Measurements from ENCODE around the gene HS6ST2. TPM values are rescaled to one million over a fixed set of nuclear protein-coding genes. Genes with fewer than 3 reads are reported as not detected.

HS6ST2 gene
- total RNA-seq, 1 donor from 2014 or later: not detected

GRCh38 chrX:132807411-132808030 is 150.9 kb downstream of the HS6ST2 start:
- no peak for DNase-seq (ENCODE audit: low spot score)

DNA sequence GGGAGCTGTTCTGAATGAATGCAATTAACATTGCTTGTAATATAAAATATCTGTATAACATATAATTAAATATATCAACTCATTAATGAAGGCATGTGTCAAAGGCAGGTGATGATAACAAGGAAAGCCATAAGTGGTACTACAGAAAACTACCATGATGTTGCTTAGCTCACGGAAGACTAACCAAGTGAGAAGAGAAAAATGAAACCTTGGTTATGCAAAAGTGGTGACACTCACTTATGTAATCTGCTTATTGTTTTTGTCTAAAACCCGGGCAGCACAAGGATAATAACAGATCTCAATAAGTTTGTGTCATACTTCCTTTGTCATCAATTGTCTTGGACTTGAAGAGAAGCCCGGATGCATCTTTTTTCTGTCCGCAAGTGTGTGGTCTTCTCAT is 156.4 kb downstream of the HS6ST2 start:
- DNase-seq (ENCODE audit: low spot score) (no peak), ATAC-seq (no peak)

More at GRCh38 chrX:132807411-132808030, 150.9 kb downstream of the HS6ST2 start:
- no peak for ATAC-seq

DNA sequence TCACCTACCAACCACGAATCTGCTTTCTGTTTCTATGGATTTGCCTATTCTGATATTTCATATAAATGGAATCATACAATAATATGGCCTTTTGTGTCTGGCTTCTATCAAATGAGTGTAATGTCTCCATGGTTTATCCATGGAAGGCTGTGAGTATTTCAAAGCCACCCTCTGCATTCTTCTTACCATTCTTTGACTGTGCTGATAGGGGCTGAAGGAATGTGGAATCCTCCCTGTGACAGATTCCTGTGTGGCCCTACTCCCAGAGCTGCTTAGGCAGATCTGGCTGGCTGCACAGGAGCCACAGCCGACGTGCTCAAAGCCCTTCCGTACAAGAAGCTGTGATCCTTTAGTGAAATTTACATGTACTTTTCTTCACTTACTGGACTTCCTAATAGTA is 163.2 kb downstream of the HS6ST2 start:
- DNase-seq (ENCODE audit: low spot score): no peak
- no peak for ATAC-seq

GRCh38 chrX:132791714-132792113 is 166.7 kb downstream of the HS6ST2 start:
- DNase-seq (ENCODE audit: low spot score) (no peak), ATAC-seq (no peak)

DNA sequence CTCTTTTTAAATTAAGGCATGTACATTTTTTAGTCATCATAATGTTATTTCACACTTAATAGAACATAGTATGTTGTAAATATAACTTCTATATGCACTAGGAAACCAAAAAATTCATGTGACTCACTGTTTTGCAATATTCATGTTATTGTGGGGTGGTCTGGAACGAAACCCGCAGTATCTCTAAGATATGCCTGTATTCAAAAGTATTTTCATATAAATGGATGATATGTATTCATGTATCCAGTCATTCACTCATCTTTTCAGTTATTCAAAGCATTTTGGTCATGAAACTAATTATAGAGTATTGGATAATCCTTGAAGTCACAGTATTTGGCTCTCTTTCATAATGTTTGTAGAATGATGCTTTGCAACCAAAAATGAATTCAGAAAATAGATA is 168.1 kb downstream of the HS6ST2 start:
- DNase-seq (ENCODE audit: low spot score) (no peak), ATAC-seq (no peak)

DNA sequence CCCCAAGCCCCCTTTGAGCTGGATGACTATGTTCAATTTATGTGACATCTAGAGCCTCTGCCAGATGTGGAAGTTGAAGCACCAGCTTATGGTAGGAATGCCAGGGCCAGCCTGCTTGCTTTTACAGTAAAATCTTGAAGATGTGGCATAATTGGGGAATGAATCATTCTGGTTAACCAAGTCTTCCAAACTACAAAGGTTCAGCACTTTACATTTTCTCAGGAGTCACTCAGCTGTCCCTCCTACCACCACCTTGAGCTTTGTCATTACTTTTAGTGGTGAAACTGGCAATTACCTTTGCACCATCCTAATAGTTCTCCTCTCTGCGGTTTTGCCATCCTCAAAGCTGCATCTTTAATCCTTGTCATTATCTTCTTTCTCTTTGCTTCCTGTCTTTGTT is 172.2 kb downstream of the HS6ST2 start:
- DNase-seq (ENCODE audit: low spot score): no peak
- no peak for ATAC-seq

DNA sequence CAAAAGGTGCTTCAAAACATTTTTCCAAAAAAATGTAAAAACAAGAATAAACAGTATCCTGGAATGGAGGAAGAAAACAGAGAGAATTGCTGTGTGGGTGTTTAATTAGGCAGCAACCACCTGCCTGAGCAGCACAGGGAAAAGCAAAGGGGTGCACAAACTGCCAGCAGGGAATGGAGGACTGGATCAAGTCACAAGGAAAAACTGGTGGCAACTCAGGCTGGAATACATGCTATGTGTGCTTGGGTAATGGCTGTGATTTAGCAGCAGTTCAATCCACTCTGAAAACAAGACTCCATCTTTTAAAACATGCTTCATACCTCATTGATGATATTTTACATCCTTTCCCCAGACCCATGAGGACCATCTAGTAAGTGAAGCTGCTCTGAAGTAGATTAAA is 179.5 kb downstream of the HS6ST2 start:
- ATAC-seq: no peak
- no peak for DNase-seq (ENCODE audit: low spot score)

- ATAC-seq: no peak
Observed at GRCh38 chrX:132776486-132777210, 181.8 kb downstream of the HS6ST2 start.

DNA sequence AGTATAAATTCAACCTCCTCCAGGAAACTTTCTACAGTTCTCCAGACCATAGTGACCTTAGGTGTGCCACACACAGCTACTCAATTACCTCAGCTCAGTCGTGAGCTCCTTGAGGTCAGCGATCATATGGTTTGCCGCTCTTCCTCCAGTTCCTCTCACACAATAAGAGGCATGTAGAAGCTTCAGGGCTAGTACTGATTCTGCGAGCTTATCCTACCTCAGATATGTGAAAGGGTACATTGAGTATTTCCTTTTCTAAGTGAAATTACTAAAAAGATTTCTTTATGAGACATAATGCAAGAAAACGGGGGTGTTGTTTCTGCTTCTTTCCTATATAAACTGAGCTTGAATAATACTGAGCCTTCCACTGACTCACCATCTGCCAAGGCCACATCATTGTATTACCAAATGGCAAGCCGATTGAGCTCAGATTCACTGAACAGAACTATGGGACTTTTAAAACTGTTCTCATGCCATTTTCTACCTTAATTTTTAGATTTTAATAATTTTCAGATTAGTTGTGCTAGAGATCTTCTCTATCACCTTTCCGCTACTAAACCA is 183.1 kb downstream of the HS6ST2 start:
- no peak for DNase-seq (ENCODE audit: low spot score)
- no peak for ATAC-seq

More at GRCh38 chrX:132776486-132777210, 181.8 kb downstream of the HS6ST2 start:
- DNase-seq (ENCODE audit: low spot score): no peak

DNA sequence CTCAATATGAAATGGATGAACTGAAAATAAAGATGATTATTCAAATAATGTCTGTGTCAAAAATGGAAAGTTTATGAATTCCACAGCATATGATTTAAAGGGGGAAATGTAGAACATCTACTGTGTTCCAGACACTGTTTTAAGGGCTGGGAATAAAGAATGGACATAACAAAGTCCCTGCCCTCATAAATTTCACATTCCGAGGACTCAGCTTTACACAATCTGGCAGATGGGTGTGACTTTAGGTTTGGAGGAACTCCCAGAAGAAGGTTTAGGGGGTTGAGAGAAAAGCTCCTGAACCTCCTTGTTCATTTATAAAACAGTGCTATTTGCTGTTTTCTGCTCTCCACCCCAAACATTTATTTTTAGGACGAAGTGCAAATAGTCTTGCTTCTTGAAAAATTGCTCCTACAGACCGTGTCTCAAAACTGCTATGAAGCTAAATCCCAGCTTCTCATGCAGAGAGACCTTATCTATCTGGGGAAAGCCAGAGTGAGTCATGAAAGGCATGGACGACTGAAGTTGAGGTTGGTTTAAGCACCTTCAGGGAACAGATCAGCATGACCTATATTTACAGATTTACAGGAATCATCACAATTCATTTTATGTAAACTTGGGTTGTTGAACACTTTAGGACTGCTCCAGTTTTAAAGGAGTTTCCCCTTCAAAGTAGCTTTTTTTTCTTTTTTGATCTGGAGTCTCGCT is 184.3 kb downstream of the HS6ST2 start:
- ATAC-seq (no peak), DNase-seq (ENCODE audit: low spot score) (no peak)

DNA sequence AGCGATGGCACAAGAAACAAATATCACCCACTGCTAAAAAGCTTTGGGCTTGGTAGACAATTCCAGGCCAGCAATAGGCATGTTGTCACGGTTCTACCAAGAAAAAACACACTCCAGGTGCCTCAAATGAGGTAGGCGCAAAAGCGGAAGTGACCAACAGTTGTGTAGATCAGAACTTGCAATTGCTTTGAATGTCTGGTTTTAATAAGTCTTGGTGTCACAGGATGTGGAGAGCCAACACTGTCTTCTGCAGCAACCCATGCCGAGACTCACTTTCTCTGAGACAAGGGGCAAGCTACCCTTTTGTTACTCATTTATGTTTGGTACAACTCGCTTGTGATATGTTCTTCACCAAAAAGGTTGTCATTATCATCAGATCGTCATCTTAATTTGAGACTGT is 188.8 kb downstream of the HS6ST2 start:
- ATAC-seq (no peak), DNase-seq (ENCODE audit: low spot score) (no peak)

GRCh38 chrX:132766452-132766851 is 192.0 kb downstream of the HS6ST2 start:
- ATAC-seq (no peak), DNase-seq (ENCODE audit: low spot score) (no peak)

DNA sequence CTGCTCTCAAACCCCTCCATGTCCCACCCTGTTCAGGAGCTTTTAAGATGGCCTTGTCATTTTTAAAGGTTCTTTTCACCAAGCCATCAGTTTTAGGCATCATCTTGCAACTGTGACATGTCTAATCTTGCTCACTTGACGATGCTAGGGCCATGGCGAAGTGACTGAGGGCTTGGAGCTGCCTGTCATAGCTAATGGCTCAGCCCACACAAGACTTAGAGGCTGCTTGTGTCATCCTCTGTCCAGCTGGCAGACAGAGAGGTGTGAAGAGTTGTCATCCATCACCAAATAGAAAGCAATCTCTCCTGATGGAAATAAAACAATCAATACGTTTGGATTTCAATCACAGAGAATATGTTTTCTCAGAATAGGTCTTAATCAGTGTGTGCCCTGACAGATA is 194.9 kb downstream of the HS6ST2 start:
- no peak for DNase-seq (ENCODE audit: low spot score)

GRCh38 chrX:132758759-132759158 is 199.7 kb downstream of the HS6ST2 start:
- DNase-seq (ENCODE audit: low spot score) (no peak), ATAC-seq (no peak)

More for the DNA sequence above, 194.9 kb downstream of the HS6ST2 start:
- no peak for ATAC-seq

- ATAC-seq (no peak), DNase-seq (ENCODE audit: low spot score) (no peak)
Observed at GRCh38 chrX:132757066-132757623, 201.3 kb downstream of the HS6ST2 start.

- no peak for ATAC-seq
- DNase-seq (ENCODE audit: low spot score): no peak
Observed at GRCh38 chrX:132756439-132756838, 202.0 kb downstream of the HS6ST2 start.

DNA sequence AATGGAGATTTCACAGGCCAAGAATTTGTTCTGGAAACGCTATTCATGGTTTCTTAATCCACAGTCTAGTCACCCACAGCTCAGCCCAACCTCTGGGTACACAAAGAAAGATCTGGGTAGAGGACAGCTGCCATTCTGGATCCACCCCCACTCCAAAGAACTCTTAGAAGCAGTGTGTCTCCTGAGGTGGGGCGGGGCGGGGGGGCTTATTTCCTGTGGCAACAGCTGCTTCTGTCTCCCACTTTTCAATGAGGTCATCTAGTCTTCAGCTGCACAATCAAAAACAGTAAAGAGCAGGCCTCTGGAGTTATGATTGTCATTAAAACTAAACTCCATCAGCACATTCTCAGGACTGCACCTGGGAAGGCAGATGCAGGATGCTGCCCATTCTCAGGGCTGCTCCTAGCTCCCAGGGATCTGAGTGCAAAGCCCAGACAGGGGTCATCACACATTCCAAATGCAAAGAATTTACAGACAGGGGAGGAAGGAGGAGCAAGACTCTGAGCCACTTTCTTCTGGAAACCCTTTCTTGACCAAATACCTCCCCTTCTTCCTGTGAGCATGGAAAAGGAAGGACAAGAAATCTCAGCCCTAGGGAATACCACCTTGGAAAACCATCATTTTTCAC is 207.3 kb downstream of the HS6ST2 start:
- no peak for ATAC-seq

GRCh38 chrX:132750331-132751062 is 207.9 kb downstream of the HS6ST2 start:
- ATAC-seq (no peak), DNase-seq (ENCODE audit: low spot score) (no peak)

More for the DNA sequence above, 207.3 kb downstream of the HS6ST2 start:
- no peak for DNase-seq (ENCODE audit: low spot score)

- no peak for DNase-seq (ENCODE audit: low spot score)
- ATAC-seq: no peak
Observed at GRCh38 chrX:132749406-132749805, 209.0 kb downstream of the HS6ST2 start.

DNA sequence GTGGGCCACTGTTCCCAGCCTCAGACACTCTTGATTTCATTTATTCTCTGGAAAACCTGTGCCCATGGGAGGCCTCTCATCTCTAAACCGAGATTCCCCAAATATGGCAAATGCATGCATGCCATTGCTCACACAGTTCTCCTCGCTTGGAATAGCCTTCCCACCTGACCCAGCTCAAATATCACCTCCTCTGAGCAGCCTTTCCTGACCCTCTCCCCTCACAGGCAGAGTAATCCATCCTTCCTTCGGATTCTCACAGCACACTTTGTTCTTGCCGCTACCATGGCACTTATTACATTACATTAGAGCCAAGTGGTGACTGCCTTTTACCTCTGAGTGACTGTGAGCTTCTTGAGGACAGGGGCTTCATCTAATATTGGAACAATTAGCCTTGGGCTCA is 209.5 kb downstream of the HS6ST2 start:
- no peak for ATAC-seq
- DNase-seq (ENCODE audit: low spot score): no peak

All from left lobe of liver (tissue), 2 donors.